Thoracic aorta (tissue), 2 donors: ENCODE results near the gene FSCN2. TPM values are rescaled to one million over a fixed set of nuclear protein-coding genes. Genes with fewer than 3 reads are reported as not detected.
"Not testable (repeated sequence)": the region's sequence is repeated elsewhere in the genome, so short reads cannot be mapped to it uniquely, and the experiment has no call there.

ENCODE experiments used
- ATAC-seq: fragments of 150-250 bp; one replicate; pipeline ENCODE4 v1.8.0; 2017; ENCODE audit warnings: low read depth; ENCODE audit not compliant: insufficient number of reproducible peaks, low FRiP score
- DNase-seq: peaks from one replicate; pipeline ENCODE4 v3.0.0-alpha.2; 2020; ENCODE audit warnings: low spot score
- H3K27ac ChIP-seq, 2 donors: fragments of 200-600 bp; sonication (generic); 1 replicate in 1 of 2; 2 replicates in 1 of 2; pipeline ENCODE4 v1.5.1; 2016; ENCODE audit warnings: mild to moderate bottlenecking in 2 of 2, moderate library complexity in 2 of 2
- H3K27me3 ChIP-seq: fragments of 200-600 bp; sonication (generic); replicated peaks from 2 replicates; pipeline ENCODE4 v1.6.0; 2016; ENCODE audit warnings: mild to moderate bottlenecking; ENCODE audit not compliant: insufficient read depth
- H3K36me3 ChIP-seq: fragments of 200-600 bp; sonication (generic); one replicate; pipeline ENCODE4 v1.5.1; 2016
- H3K4me1 ChIP-seq, 2 donors: fragments of 200-600 bp; sonication (generic); 1 replicate in 1 of 2; 2 replicates in 1 of 2; pipeline versions ENCODE4 v1.5.1 to v1.6.0; 2016; ENCODE audit warnings: low read depth in 2 of 2, mild to moderate bottlenecking in 1 of 2; ENCODE audit not compliant: control insufficient read depth in 1 of 2
- H3K4me3 ChIP-seq: fragments of 200-600 bp; sonication (generic); 2 replicates; pipeline ENCODE4 v1.5.1; 2016; ENCODE audit warnings: mild to moderate bottlenecking
- H3K9me3 ChIP-seq: fragments of 200-600 bp; sonication (generic); 2 replicates; pipeline ENCODE4 v1.5.1; 2016
- total RNA-seq, 2 donors: library from RNA; depleted of rRNA; stranded (reverse); fragments of >200 nt; gene quantifications; one replicate each; pipeline versions ENCODE4 v1.1.0 to v1.2.3, GENCODE V29; 2016
- TF ChIP-seq, protein P1 (sequence below): fragments of 200-600 bp; sonication (generic); IDR thresholded peaks from one replicate; pipeline ENCODE4 v1.5.1; 2019; ENCODE audit warnings: antibody characterized with exemption

FSCN2 gene
- total RNA-seq, 2 donors from 2014 or later: 4.2 to 9.2 TPM

DNA sequence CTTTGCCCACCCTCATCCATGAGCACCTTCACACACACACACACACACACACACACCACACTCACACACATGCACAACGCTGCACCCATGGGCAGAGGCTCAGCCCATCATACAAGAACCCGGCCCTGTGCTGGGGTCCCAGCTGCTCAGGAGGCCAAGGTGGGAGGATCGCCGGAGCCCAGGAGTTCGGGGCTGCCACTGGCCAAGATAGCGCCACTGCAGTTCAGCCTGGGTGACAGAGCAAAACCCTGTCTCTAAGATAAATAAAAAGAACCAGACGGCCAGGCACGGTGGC is 3.4 kb upstream of the FSCN2 start:
- no peaks in the 10 kb centered on the region for H3K27me3 ChIP-seq
- no peak for ATAC-seq
- H3K27ac ChIP-seq: no peak overlapping the region
- no peak overlapping the region for H3K4me3 ChIP-seq
- no peaks in the 10 kb centered on the region for H3K9me3 ChIP-seq
- DNase-seq: no peak
- H3K4me1 ChIP-seq: peaks cover 6 to 35% of the 10 kb centered on the region in 2 donors
- no peaks in the 10 kb centered on the region for H3K36me3 ChIP-seq
- TF ChIP-seq, protein P1, sequence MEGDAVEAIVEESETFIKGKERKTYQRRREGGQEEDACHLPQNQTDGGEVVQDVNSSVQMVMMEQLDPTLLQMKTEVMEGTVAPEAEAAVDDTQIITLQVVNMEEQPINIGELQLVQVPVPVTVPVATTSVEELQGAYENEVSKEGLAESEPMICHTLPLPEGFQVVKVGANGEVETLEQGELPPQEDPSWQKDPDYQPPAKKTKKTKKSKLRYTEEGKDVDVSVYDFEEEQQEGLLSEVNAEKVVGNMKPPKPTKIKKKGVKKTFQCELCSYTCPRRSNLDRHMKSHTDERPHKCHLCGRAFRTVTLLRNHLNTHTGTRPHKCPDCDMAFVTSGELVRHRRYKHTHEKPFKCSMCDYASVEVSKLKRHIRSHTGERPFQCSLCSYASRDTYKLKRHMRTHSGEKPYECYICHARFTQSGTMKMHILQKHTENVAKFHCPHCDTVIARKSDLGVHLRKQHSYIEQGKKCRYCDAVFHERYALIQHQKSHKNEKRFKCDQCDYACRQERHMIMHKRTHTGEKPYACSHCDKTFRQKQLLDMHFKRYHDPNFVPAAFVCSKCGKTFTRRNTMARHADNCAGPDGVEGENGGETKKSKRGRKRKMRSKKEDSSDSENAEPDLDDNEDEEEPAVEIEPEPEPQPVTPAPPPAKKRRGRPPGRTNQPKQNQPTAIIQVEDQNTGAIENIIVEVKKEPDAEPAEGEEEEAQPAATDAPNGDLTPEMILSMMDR: no peak

DNA sequence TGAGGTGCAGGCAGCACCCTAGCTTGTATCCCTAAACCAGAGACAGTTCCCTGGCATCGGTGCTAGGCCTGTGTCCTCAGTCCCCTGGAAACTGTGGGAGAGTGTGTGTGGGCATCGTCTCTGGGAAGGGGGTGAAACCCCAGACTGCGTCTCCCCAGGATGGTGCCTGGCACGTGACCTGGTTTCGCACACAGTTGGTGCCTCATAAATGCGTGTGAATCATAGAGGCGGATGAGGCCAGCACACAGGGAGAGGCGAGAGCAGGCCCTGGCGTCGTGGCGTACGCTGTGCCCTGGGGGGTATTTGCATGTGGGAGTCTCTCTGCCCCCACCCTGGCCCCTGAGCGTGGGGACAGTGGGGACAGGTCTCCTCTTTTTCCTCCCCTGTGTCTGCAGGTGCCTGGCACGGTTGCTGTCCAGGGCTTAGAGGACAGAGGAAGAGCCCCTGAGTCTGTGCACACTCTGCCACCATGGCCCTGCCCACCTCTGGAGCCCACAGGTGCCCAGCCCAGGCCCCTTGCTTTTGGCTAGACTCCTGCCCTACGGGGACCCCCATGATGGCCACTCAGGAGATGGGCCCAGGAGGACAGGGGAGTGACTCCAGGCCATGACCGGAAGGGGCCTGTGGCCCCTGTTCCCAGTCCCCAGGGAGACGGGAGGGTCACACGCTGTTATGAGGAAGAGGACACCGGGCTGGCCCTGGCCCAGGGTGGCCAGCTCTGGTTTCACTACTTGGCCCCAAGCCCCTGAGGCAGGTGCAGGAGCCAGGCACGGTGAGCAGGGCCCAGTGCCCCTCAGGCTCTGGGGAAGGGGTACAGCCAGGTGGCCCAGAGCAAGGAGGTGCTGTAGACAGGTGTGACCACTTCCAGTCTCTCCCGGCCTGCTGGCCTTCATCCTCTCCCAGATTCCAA is 1.3 kb upstream of the FSCN2 start:
- ATAC-seq: no peak

DNA sequence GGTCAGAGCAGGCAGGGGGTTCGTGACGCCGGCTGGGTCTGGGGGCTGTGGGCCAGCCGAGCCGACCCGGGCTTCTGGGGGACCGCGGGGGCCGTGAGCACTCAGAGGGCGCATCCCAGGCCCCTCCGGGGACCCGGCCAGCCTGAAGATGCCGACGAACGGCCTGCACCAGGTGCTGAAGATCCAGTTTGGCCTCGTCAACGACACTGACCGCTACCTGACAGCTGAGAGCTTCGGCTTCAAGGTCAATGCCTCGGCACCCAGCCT is 140 bp downstream of the FSCN2 start:
- peaks cover 5 to 23% of the 10 kb centered on the region in 2 donors for H3K4me1 ChIP-seq
- no peaks in the 10 kb centered on the region for H3K27me3 ChIP-seq
- H3K27ac ChIP-seq: no peak overlapping the region
- DNase-seq: no peak
- no peak for ATAC-seq
- H3K36me3 ChIP-seq: no peaks in the 10 kb centered on the region
- TF ChIP-seq, protein P1: no peak
- no peaks in the 10 kb centered on the region for H3K9me3 ChIP-seq
- no peak overlapping the region for H3K4me3 ChIP-seq

More for the DNA sequence above, 1.3 kb upstream of the FSCN2 start:
- TF ChIP-seq, protein P1: no peak
- peaks cover 6 to 29% of the 10 kb centered on the region in 2 donors for H3K4me1 ChIP-seq
- no peak for DNase-seq
- H3K27me3 ChIP-seq: no peaks in the 10 kb centered on the region
- H3K27ac ChIP-seq: no peak overlapping the region
- no peak overlapping the region for H3K4me3 ChIP-seq
- H3K36me3 ChIP-seq: no peaks in the 10 kb centered on the region
- H3K9me3 ChIP-seq: no peaks in the 10 kb centered on the region

DNA sequence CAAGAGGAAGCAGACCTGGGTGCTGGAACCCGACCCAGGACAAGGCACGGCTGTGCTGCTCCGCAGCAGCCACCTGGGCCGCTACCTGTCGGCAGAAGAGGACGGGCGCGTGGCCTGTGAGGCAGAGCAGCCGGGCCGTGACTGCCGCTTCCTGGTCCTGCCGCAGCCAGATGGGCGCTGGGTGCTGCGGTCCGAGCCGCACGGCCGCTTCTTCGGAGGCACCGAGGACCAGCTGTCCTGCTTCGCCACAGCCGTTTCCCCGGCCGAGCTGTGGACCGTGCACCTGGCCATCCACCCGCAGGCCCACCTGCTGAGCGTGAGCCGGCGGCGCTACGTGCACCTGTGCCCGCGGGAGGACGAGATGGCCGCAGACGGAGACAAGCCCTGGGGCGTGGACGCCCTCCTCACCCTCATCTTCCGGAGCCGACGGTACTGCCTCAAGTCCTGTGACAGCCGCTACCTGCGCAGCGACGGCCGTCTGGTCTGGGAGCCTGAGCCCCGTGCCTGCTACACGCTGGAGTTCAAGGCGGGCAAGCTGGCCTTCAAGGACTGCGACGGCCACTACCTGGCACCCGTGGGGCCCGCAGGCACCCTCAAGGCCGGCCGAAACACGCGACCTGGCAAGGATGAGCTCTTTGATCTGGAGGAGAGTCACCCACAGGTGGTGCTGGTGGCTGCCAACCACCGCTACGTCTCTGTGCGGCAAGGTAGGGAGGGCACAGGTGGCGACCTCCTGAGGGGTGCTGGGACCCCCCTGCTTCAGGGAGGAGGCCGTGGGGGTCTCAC is 667 bp downstream of the FSCN2 start:
- TF ChIP-seq, protein P1: no peak
- no peaks in the 10 kb centered on the region for H3K36me3 ChIP-seq
- H3K4me3 ChIP-seq: no peak overlapping the region
- no peaks in the 10 kb centered on the region for H3K9me3 ChIP-seq
- DNase-seq (no peak), ATAC-seq (no peak)
- H3K27me3 ChIP-seq: no peaks in the 10 kb centered on the region
- peaks cover 0 to 17% of the 10 kb centered on the region in 2 donors for H3K4me1 ChIP-seq
- no peak overlapping the region for H3K27ac ChIP-seq

DNA sequence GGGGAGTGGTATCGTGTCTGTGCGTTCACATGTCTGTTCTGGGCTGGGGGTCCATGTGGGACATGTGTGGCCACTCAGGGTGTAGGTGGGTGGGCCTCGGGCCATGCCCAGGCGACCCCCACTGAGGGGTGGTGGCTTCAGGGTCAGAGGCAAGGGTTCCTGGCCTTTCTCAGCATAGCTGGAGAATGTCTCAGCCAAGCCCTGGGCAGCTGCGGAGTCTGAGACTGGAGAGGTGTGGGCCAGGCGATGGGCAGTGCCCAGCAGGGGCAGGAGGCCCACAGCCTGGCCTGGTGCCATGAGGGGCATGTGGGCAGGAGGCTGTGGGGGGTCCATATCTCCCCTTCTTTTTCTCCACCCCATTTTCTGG is 1.2 kb downstream of the FSCN2 start:
- no peaks in the 10 kb centered on the region for H3K27me3 ChIP-seq
- peaks cover 0 to 12% of the 10 kb centered on the region in 2 donors for H3K4me1 ChIP-seq
- no peaks in the 10 kb centered on the region for H3K36me3 ChIP-seq
- TF ChIP-seq, protein P1: no peak
- no peak overlapping the region for H3K4me3 ChIP-seq
- DNase-seq: no peak
- no peak overlapping the region for H3K27ac ChIP-seq
- ATAC-seq: no peak
- no peaks in the 10 kb centered on the region for H3K9me3 ChIP-seq

DNA sequence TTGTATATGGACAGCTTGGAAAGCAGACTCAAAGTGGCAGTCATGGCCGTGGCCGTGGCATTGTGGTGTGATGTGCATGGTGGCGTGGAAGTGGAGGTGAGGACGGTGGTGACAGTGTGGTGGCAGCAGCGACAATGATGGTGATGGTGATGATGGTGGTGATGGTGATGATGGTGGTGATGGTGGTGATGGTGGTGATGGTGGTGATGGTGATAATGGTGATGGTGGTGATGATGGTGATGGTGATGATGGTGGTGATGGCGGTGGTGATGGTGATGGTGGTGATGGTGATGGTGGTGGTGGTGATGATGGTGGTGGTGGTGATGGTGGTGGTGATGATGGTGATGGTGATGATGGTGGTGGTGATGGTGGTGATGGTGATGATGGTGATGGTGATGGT is 2.8 kb downstream of the FSCN2 start:
- DNase-seq, H3K9me3 ChIP-seq, H3K27me3 ChIP-seq, H3K4me3 ChIP-seq, H3K27ac ChIP-seq, H3K36me3 ChIP-seq, ATAC-seq: not testable (repeated sequence)
- peaks cover 0 to 12% of the 10 kb centered on the region in 2 donors for H3K4me1 ChIP-seq

DNA sequence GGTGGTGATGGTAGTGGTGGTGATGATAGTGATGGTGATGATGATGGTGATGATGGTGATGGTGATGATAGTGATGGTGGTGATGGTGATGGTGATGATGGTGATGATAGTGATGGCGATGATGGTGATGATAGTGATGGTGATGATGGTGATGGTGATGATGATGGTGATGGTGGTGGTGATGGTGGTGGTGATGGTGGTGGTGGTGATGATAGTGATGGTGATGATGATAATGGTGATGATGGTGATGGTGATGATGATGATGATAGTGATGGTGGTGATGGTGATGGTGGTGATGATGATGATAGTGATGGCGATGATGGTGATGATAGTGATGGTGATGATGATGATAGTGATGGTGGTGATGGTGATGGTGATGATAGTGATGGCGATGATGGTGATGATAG is 3.8 kb downstream of the FSCN2 start:
- not testable (repeated sequence) for H3K9me3 ChIP-seq, H3K36me3 ChIP-seq, H3K27me3 ChIP-seq, ATAC-seq, DNase-seq, H3K4me3 ChIP-seq, H3K27ac ChIP-seq
- peaks cover 0 to 11% of the 10 kb centered on the region in 2 donors for H3K4me1 ChIP-seq
